ENCODE measurements around the gene CELA2A. TPM values are rescaled to one million over a fixed set of nuclear protein-coding genes. Genes with fewer than 3 reads are reported as not detected.

Gene CELA2A
- total and polyA plus RNA-seq, 9 of the 15 experiments (the other 6 are each of a cell fraction or from before 2014, with no cell fraction given): 0.62 TPM; not detected in 8

- TF ChIP-seq CUX1 (CRISPR knock-in tag; IDR thresholded peaks at IDR 0.05) (no peak), RBM25 (IDR thresholded peaks at IDR 0.05; ENCODE audit: low read depth, low read length, severe bottlenecking) (no peak), POLR3A (IDR thresholded peaks at IDR 0.05; ENCODE audit: borderline replicate concordance, extremely low read depth, insufficient read depth, insufficient read length) (no peak), RHOXF2B (CRISPR knock-in tag; conservative IDR thresholded peaks at IDR 0.05) (no peak), BRF2 (IDR thresholded peaks at IDR 0.05; ENCODE audit: borderline replicate concordance, insufficient read depth, insufficient read length) (no peak)
Observed at GRCh38 chr1:15417059-15417934, 39.2 kb upstream of the CELA2A start (continued).

Measured in K562 (cell line).